GM19023 (cell line): Measurements from ENCODE around the gene MRC2.
"Not testable (repeated sequence)": the region's sequence is repeated elsewhere in the genome, so short reads cannot be mapped to it uniquely, and the experiment has no call there.

Experiments used
- ATAC-seq: cut with Tn5 transposase; IDR thresholded peaks from one replicate; pipeline ENCODE4 v1.9.1; 2021; ENCODE audit warnings: mild to moderate bottlenecking, moderate library complexity; ENCODE audit not compliant: unreplicated experiment

The MRC2 gene

GRCh38 chr17:62678214-62678919 lies 50.9 kb downstream of the MRC2 start:
- ATAC-seq, result no peak

- ATAC-seq, result no peak
Measured at GRCh38 chr17:62679866-62680377, 52.5 kb downstream of the MRC2 start.

GRCh38 chr17:62680541-62681052 lies 53.1 kb downstream of the MRC2 start:
- ATAC-seq, result no peak

- no peak for ATAC-seq
Measured at GRCh38 chr17:62681061-62681938, 53.8 kb downstream of the MRC2 start.

GRCh38 chr17:62681939-62682381 lies 54.5 kb downstream of the MRC2 start:
- ATAC-seq, result no peak

GRCh38 chr17:62684179-62684578 lies 56.7 kb downstream of the MRC2 start:
- no peak for ATAC-seq

- ATAC-seq, result no peak
Measured at GRCh38 chr17:62687997-62688396, 60.5 kb downstream of the MRC2 start.

- no peak for ATAC-seq
Measured at GRCh38 chr17:62688398-62689160, 61.1 kb downstream of the MRC2 start.

- no peak for ATAC-seq
Measured at GRCh38 chr17:62689441-62690167, 62.1 kb downstream of the MRC2 start.

GRCh38 chr17:62690168-62690897 lies 62.9 kb downstream of the MRC2 start:
- ATAC-seq, result no peak

- ATAC-seq, result not testable (repeated sequence)
Measured at GRCh38 chr17:62691589-62691915, 64.1 kb downstream of the MRC2 start.

- ATAC-seq, result no peak
Measured at GRCh38 chr17:62692159-62692651, 64.7 kb downstream of the MRC2 start.

- no peak for ATAC-seq
Measured at GRCh38 chr17:62692721-62693431, 65.4 kb downstream of the MRC2 start.

GRCh38 chr17:62693616-62694409 lies 66.3 kb downstream of the MRC2 start:
- no peak for ATAC-seq

- ATAC-seq, result not testable (repeated sequence)
Measured at GRCh38 chr17:62695093-62695738, 67.7 kb downstream of the MRC2 start.

GRCh38 chr17:62696256-62696655 lies 68.8 kb downstream of the MRC2 start:
- no peak for ATAC-seq

- no peak for ATAC-seq
Measured at GRCh38 chr17:62696726-62697490, 69.4 kb downstream of the MRC2 start.
